Stimulated activated CD4-positive, alpha-beta T cell treated with anti-CD3 and anti-CD28 coated beads, Interleukin-4, amount 100 ng/mL, for 24 hours (primary cell): ENCODE measurements around the gene ARHGAP28.
"Not testable (repeated sequence)": the region's sequence is repeated elsewhere in the genome, so short reads cannot be mapped to it uniquely, and the experiment has no call there.

Experiments used
- DNase-seq: peaks from one replicate; pipeline ENCODE4 v3.0.0-alpha.2; 2020

ARHGAP28 gene

GRCh38 chr18:6778459-6779247 lies 49.1 kb downstream of the ARHGAP28 start:
- DNase-seq, result no peak

GRCh38 chr18:6781142-6781714 lies 51.7 kb downstream of the ARHGAP28 start:
- DNase-seq, result no peak

DNA sequence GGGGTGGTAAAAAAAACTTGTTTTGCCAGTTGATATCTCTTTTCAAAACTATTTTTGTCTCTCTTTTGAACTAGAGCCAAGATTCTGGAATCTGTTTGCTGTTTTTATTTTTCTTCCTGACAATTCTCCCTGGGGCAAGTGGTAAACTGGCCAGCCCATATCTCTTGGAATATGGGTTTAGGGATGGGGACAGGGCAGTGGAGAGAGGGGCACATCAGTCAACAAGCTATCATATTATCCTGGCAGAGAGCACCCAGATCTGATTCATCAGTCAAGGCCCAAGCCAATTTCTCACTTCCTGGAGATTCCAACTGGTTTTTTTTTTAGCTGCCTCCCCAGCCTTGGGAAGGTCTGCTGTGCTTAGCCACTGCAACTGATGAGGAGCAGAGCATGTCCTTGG lies 52.3 kb downstream of the ARHGAP28 start:
- no peak for DNase-seq

- DNase-seq, result no peak
Measured at GRCh38 chr18:6782861-6783260, 53.3 kb downstream of the ARHGAP28 start.

DNA sequence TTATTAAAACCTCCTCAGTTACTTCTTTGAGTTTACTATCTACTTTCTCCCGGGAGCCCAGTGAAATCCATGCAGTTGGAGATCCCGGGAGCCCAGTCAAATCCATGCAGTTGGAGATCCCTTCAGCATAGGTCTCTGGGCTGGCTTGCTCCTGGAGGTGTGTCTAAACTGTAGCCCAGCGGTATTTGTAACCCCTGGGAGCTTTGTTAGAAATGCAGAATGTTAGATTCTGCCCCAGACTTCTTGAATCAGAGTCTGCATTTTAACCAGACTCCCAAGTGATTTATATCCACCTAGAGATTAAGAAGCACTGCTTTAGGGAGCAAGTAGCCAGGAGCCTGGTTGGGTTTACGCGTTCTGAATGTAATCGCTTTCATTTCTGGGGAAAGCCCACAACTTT lies 54.5 kb downstream of the ARHGAP28 start:
- no peak for DNase-seq

- no peak for DNase-seq
Measured at GRCh38 chr18:6785001-6785400, 55.5 kb downstream of the ARHGAP28 start.

DNA sequence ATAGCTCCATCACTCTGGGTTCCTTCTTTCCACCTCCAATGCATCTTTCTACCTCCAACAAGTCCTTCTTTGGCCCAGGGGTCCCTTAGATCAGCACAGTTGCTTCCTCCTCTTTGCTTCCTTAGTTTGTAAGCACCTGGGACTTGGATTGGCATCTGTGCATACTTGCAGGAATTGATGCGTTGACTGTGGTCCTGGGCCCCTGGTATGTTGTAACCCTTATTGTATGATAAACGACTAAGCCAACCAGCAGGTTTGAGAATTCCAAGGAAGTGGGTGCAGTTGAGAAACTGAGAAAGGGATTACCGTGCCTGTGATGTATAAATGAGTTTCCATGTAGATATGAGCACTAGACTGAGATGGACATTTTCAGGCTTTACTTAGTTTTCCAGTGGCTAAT lies 55.9 kb downstream of the ARHGAP28 start:
- DNase-seq, result no peak

- no peak for DNase-seq
Measured at GRCh38 chr18:6792391-6792790, 62.9 kb downstream of the ARHGAP28 start.

- DNase-seq, result no peak
Measured at GRCh38 chr18:6793455-6793854, 63.9 kb downstream of the ARHGAP28 start.

GRCh38 chr18:6793986-6794385 lies 64.5 kb downstream of the ARHGAP28 start:
- DNase-seq, result no peak

GRCh38 chr18:6795307-6795706 lies 65.8 kb downstream of the ARHGAP28 start:
- no peak for DNase-seq

DNA sequence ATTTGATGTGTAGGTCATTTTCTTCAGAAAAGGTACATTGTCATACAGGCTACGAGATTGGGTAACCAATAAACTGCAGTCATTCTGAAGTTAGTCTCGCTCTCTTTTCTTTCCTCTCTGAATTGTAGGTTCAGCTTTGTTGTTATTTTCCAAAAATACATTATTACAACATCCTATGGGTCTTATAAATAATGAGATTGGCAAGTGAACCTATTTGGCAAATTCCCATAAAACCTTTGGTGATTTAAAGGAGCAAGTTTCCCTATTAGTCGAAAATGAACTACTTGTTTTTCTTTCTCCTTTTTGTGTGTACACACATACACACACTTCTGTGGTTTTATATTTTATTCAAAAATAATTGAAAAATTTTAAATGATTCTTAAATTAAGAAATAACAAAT lies 67.0 kb downstream of the ARHGAP28 start:
- DNase-seq, result no peak

- no peak for DNase-seq
Measured at GRCh38 chr18:6797171-6797570, 67.7 kb downstream of the ARHGAP28 start.

DNA sequence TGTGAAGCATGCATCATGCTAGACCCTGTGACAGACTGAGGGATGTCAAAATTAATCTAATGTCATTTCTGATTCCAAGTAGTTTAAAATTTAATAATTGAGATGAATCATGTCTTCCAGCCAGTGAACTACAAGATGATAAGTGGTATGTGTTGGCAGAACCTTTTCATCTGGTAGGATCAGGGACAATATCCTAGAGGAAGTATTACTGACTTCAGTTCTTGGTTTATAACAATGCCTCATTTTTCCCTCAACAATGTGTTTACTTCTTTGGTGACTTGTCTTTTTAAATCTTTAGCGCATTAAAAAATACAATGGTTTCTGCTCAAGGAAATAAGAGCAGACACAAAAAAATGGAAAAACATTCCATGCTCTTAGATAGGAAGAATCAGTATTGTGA lies 69.4 kb downstream of the ARHGAP28 start:
- no peak for DNase-seq

GRCh38 chr18:6800309-6800708 lies 70.8 kb downstream of the ARHGAP28 start:
- DNase-seq, result not testable (repeated sequence)

DNA sequence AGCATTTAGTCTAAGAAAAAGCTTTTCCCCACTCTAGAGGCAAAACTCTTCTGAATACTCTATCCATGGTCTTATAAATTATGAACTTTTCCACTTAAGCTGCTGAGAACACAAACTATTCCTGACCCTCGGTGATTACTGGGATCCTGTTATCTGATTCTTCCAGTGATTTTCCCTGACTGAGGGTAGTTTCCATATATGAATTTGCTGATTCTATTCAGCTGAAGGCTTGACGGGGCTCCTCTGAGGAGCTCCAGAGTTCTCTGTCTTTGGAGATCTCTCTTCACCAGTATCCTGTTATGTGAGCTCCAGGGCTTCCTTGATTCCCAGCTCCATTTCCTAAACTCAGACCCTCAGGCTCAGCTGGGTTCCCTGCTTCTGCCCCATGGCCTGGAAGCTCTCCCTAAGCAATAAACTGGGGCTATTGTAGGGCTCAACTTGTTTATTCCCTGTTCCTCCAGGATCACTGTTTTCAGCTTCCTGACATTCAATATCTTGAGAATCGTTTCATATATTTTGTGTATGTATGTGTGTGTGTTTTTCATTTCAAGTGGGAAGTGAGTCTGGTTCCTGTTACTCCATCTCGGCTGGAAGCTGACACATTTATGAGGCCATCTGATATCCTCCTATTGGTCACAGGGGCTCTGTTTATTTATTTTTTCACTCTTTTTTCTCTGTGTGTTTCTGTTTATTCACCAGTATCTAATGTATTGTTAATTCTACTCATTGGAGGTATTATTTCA lies 78.2 kb downstream of the ARHGAP28 start:
- no peak for DNase-seq

DNA sequence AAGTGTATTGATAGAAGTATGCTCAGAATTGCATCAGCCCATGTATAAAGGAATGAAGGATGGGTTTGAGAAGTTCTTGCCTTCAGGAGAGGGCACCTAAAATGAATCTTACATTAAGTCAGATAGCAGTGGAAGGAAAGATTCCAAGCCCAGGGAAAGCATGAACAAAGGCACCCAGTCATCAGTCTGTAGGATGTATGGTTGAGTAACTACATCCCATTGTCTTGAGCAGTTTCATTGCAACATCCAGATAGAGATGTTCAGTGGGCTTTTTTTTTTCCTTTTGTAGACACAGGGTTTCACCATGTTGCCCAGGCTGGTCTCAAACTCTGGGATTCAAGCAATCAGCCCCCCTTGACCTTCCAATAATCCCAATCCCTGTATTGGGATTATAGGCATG lies 80.7 kb downstream of the ARHGAP28 start:
- no peak for DNase-seq

GRCh38 chr18:6811816-6812215 lies 82.3 kb downstream of the ARHGAP28 start:
- no peak for DNase-seq

DNA sequence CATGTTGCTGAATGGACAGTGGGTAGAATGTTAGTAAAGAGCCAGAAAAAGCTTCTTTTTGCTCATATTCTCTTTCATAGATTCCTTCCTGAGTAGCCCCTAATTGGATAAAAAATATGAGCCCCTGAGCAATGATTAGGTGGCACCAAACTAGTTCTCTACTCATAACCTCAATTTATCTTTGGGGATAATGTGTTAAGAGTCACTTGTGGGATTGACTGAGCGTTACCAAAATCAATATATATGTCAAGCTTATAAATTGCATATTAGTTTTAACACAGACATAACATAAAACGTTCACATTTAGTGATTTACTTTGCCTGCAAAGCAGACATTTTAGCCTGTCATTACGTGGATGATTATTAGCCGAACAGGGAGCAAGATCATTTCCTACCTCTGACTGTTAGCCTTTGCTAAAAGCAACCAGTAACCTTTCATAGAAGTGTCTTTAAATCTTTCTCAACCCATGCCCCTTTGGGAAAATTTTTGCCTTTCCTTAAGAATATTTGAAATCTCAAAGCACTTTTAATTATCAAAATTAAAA lies 85.4 kb downstream of the ARHGAP28 start:
- DNase-seq, result no peak

- no peak for DNase-seq
Measured at GRCh38 chr18:6816154-6816553, 86.6 kb downstream of the ARHGAP28 start.

DNA sequence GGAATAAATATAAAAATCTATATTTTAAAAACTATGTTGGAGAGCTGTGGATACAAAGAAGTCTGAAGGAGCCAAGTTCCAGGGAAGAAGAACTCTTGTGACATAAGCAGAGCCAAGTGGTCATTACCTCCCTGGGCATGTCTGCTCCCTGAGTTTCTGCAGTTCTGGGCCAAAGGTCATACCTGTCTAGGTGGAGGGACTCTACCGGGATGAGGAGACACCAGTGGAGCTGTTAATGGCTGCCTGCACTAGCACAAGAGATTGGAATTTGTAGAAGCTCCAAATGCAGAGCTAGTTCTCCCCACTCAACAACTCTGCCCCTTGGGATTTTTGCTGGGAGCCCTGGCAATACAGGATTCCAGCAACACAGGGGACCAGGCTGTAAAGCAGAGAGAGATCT lies 89.8 kb downstream of the ARHGAP28 start:
- DNase-seq, result no peak

DNA sequence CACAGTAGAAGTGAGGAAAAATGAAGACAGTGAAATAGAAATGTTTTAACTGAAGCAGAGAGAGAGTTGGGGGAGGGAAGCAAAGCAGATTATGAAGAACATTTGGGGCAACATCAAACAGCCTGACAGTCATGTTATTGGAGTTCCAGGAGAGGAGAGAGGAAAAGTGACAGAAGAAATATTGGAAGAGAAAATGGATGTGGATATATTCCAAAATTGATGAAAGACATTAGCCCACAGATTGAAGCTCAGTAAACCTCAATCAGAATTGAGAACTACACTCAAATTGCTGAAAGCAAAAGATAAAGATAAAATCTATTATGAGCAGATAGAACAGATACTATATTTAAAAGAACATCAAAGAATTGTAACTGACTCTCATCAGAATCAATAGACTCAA lies 90.8 kb downstream of the ARHGAP28 start:
- no peak for DNase-seq

- no peak for DNase-seq
Measured at GRCh38 chr18:6821356-6821755, 91.8 kb downstream of the ARHGAP28 start.

GRCh38 chr18:6827161-6827560 lies 97.6 kb downstream of the ARHGAP28 start:
- DNase-seq, result not testable (repeated sequence)
